Heart left ventricle (tissue), 16 donors: ENCODE measurements around the gene APOA5. TPM values are rescaled to one million over a fixed set of nuclear protein-coding genes. Genes with fewer than 3 reads are reported as not detected.

Experiments used
- ATAC-seq, 4 donors: fragments of 200-7000 bp; cut with Tn5 transposase; one replicate each; pipeline ENCODE4 v1.9.1; 2020 to 2022; ENCODE audit warnings: moderate library complexity in 4 of 4, mild to moderate bottlenecking in 3 of 4, moderate number of reproducible peaks in 1 of 4
- DNase-seq, 5 donors: peaks; one replicate each; pipeline ENCODE4 v3.0.0-alpha.2; 2020
- H3K27ac ChIP-seq, 12 donors: fragments of 200-600 bp; sonication (generic) in 4 of 12; one replicate each; pipeline versions ENCODE4 v1.5.0 to v1.8.0; 2016 to 2022; ENCODE audit warnings: mild to moderate bottlenecking in 2 of 12
- H3K27me3 ChIP-seq, 9 donors: fragments of 200-600 bp; sonication (generic) in 2 of 9; one replicate each; pipeline versions ENCODE4 v1.5.1 to v1.8.0; 2016 to 2022; ENCODE audit warnings: mild to moderate bottlenecking in 3 of 9
- H3K36me3 ChIP-seq, 9 donors: fragments of 200-600 bp; sonication (generic) in 2 of 9; one replicate each; pipeline versions ENCODE4 v1.5.0 to v1.8.0; 2018 to 2022; ENCODE audit warnings: mild to moderate bottlenecking in 2 of 9
- H3K4me1 ChIP-seq, 12 donors: fragments of 200-600 bp; sonication (generic) in 4 of 12; one replicate each; pipeline versions ENCODE4 v1.5.0 to v1.8.0; 2016 to 2022; ENCODE audit warnings: mild to moderate bottlenecking in 3 of 12
- H3K4me3 ChIP-seq, 12 donors: fragments of 200-600 bp; sonication (generic) in 4 of 12; one replicate each; pipeline versions ENCODE4 v1.5.0 to v1.8.0; 2017 to 2022; ENCODE audit warnings: mild to moderate bottlenecking in 9 of 12, moderate library complexity in 4 of 12
- H3K9me3 ChIP-seq, 12 donors: fragments of 200-600 bp; sonication (generic) in 4 of 12; one replicate each; pipeline versions ENCODE4 v1.5.0 to v1.8.0; 2016 to 2022; ENCODE audit warnings: mild to moderate bottlenecking in 1 of 12
- CTCF ChIP-seq, 12 donors: fragments of 200-600 bp; sonication (generic) in 4 of 12; IDR thresholded peaks; one replicate each; pipeline versions ENCODE4 v1.5.0 to v1.8.0; 2018 to 2022; ENCODE audit warnings: antibody characterized with exemption in 12 of 12, mild to moderate bottlenecking in 5 of 12
- POLR2A ChIP-seq, 2 donors: fragments of 450-650 bp; IDR thresholded peaks; one replicate each; pipeline ENCODE4 v1.6.1; 2017; ENCODE audit warnings: antibody characterized with exemption in 2 of 2, mild to moderate bottlenecking in 2 of 2, moderate library complexity in 2 of 2
- WGBS, 4 donors: extraction: QIAGEN DNeasy Blood & Tissue Kit in 2 of 4; methylation state at CpG; one replicate each; pipeline versions ENCODE4 v1.1.5 to v1.1.7; 2013 to 2018; 5-methylcytosine and 5-hydroxymethylcytosine counted together
- intact Hi-C, 10 donors: fragments of 100-400 bp; cut with DNase I; formaldehyde crosslinking; loops; one replicate each; pipeline versions ENCODE4 v1.11.1 to v1.14.2; 2022
- long read RNA-seq, 3 donors: library from polyadenylated mRNA; unstranded; transcript quantifications; one replicate each; pipeline ENCODE4 v2.0.0, GENCODE V29; 2020 to 2021
- polyA plus RNA-seq, 2 donors: library from polyadenylated mRNA; stranded (reverse); fragments of 200-250 nt; gene quantifications; one replicate each; pipeline ENCODE4 v1.2.3, GENCODE V29; 2013
- total RNA-seq, 9 donors: library from RNA; depleted of rRNA in 2 of 9; stranded (reverse); fragments of >200 nt in 2 of 9; fragmentation: NEBNext Ultra II Directional in 3 of 9; extraction: Animal tissue kit (Norgen Biotek cat#: 25700) in 3 of 9; gene quantifications; one replicate each; pipeline versions ENCODE4 v1.1.0 to v1.2.4, GENCODE V29; 2016 to 2023
- donor health status: ischemic (EF 13 %, LVEDD 7.1; RV severe dilation, severe dysfunction).
- donor health status: healthy with polysubstance abuse.
- donor health status: DM: no; HTN: yes; CAD: no.
- donor health status: DM: no; HTN: no; CAD: no.
- donor health status: ischemic (EF 25% LVEDD 6.9; RV normal size, moderate dysfunction).
- donor health status: ischemic (EF 25% LVEDD 5.7; RV mildly dilated, moderate dysfunction).
- donor health status: healthy.
- donor health status: DM: yes; HTN: yes; CAD: no.
- donor health status: ischemic (EF 35%, LVEDD 5.7; RV mildly dilated, moderate dysfunction).
- donor health status: nonischemic (EF 11% LVEDD 7.7; RV severe dilation, severe dysfunction).
- donor health status: DM: yes; HTN: yes; CAD: no.
- donor health status: PGD.
- donor health status: ischemic (EF 29% LVEDD 5.4; RV normal size, mild dysfunction).
- donor health status: nonischemic (EF 23%, LVEDD 6.1; RV moderate dilation, normal function).

Gene APOA5, protein sequence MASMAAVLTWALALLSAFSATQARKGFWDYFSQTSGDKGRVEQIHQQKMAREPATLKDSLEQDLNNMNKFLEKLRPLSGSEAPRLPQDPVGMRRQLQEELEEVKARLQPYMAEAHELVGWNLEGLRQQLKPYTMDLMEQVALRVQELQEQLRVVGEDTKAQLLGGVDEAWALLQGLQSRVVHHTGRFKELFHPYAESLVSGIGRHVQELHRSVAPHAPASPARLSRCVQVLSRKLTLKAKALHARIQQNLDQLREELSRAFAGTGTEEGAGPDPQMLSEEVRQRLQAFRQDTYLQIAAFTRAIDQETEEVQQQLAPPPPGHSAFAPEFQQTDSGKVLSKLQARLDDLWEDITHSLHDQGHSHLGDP
- total RNA-seq (not detected), polyA plus RNA-seq (not detected)
- long read RNA-seq, donor 1, result 0 reads
- long read RNA-seq, donor 2, result 0 reads
- long read RNA-seq, donor 3, result 0 reads

DNA sequence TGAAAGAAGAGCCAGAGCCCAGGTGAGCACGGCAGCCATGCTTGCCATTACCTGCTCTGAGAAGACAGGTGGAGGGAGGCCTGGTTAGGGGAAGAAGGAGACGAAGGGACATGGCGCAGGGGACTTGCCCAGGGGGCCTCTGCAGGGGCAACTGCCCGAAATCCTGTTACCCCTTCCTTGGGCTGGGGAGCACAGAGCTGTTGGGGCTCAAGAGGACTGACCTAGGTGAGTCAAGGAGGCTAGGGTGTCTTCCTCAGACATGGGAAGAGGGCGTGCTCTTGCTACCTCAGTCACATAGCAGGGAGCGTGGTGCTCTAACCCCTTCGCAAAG lies at the start of gene APOA5:
TSS of gene APOA5 (minus strand) at position 67 of the 331 bp plus-strand sequence. CDS start at position 48, 19 bp downstream.
- 88 to 92% (median 89%) methylated on average over 3 to 7 of the region's 7 CpGs for WGBS, 4 donors
- H3K27me3 ChIP-seq, result no peaks in the 10 kb centered on the region
- intact Hi-C loops, result loop anchor here (1.0 to 10.0 kb wide), 18 partner anchors 41 to 436 kb away; partner anchors contain the start of gene APOA1 (in 4 of the 10)
- ATAC-seq, result no peak
- DNase-seq, result no peak
- no peaks in the 10 kb centered on the region for H3K9me3 ChIP-seq
- no peak within 1 kb of the TSS for H3K27ac ChIP-seq
- peaks cover 0 to 26% (median 12%) of the 10 kb centered on the region in 12 donors for H3K4me1 ChIP-seq
- peaks cover 0 to 2% (median 0%) of the 10 kb centered on the region in 9 donors for H3K36me3 ChIP-seq
- TF ChIP-seq CTCF (IDR thresholded peaks at IDR 0.05) (no peak), POLR2A (IDR thresholded peaks at IDR 0.05) (no peak)
- peak within 1 kb of the TSS in 6 of 12 donors; percentile 2 to 29 (median 20) for H3K4me3 ChIP-seq

DNA sequence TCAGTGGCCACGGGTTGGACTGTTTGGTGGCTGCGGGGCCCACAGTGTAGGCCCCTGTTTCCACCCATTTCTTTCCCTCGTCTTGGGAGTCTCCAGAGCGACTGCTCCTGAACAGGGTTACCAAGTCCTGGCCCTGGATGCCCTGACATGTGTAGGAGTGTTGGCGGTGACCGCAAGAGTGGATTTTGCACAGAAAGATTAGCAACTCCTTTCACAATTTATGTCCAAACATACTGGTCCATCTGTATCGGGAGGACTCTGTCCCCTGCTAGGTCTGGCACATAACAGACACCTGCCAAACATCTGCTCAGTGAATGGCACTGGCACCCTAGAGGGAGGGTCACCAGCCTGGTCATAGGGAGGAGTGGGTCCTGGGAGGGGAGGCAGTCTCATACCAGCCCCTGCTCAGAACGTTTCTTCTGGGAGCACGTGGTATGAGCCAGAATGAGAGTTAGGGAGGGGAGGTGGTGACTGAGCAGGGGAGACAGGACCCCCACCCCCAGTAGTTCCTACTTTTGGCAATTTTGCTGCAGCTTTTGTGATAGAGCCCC lies 49.1 kb upstream of the APOA5 start:
- peaks cover 0 to 30% (median 25%) of the 10 kb centered on the region in 9 donors for H3K36me3 ChIP-seq
- DNase-seq (no peak), ATAC-seq (no peak)
- H3K9me3 ChIP-seq, result no peaks in the 10 kb centered on the region
- 59 to 86% (median 72%) methylated on average over 9 of the region's 9 CpGs for WGBS, 4 donors
- H3K27ac ChIP-seq, result no peak overlapping the region
- TF ChIP-seq POLR2A (IDR thresholded peaks at IDR 0.05) (no peak), CTCF (IDR thresholded peaks at IDR 0.05) (no peak)
- H3K27me3 ChIP-seq, result no peaks in the 10 kb centered on the region
- H3K4me3 ChIP-seq, result no peak overlapping the region
- H3K4me1 ChIP-seq, result peaks cover 0 to 53% (median 19%) of the 10 kb centered on the region in 12 donors
- intact Hi-C loops, result no loop called here

DNA sequence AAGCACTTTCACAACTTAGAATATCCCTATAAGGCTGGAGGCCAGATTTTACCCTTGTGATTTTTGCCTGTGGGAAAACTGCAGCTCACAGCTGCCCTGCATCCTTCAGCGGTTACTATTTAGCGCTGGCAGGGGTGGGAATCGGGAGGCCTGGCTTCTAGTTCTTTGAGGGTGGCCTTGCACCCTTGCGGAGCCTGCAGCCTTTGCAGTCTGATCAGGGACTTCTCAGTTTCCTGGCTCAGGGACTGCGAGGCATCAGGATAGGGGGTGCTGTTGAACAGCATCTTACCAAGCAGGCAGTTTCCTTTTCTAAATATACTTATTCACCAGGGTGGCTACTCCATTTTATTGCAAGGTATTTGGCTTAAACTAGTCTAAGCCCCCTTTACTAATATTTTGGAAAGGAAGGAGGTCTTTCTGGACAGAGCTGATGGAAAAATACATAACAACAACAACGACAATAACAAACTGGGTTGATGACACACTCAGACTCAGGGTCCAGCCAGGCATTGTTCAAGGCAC lies 48.6 kb upstream of the APOA5 start:
- DNase-seq, result no peak
- no peaks in the 10 kb centered on the region for H3K9me3 ChIP-seq
- no peak overlapping the region for H3K27ac ChIP-seq
- no peaks in the 10 kb centered on the region for H3K27me3 ChIP-seq
- intact Hi-C loops, result no loop called here
- no peak overlapping the region for H3K4me3 ChIP-seq
- peaks cover 0 to 58% (median 22%) of the 10 kb centered on the region in 12 donors for H3K4me1 ChIP-seq
- 47 to 61% (median 52%) methylated on average over 6 of the region's 6 CpGs for WGBS, 4 donors
- H3K36me3 ChIP-seq, result peaks cover 0 to 25% (median 20%) of the 10 kb centered on the region in 9 donors
- no peak for ATAC-seq
- TF ChIP-seq POLR2A (IDR thresholded peaks at IDR 0.05), result no peak
- TF ChIP-seq CTCF (IDR thresholded peaks at IDR 0.05), result peak in 8 of 12 donors; percentile 6 to 48 (median 16)
